H9 (cell line): ENCODE data around the gene LHPP. TPM values are rescaled to one million over a fixed set of nuclear protein-coding genes. Genes with fewer than 3 reads are reported as not detected.

Source experiments
- DNase-seq: peaks from one replicate; pipeline ENCODE4 v3.0.0-alpha.2; 2017
- H2AFZ ChIP-seq: one replicate; pipeline ENCODE4 v1.6.1; 2013; ENCODE audit warnings: mild to moderate bottlenecking, low read length, control low read depth, moderate library complexity
- H2AK5ac ChIP-seq: 2 replicates; pipeline ENCODE4 v1.6.1; 2013; ENCODE audit warnings: low read length, control low read depth, mixed read lengths; ENCODE audit not compliant: insufficient read length
- H2BK120ac ChIP-seq: one replicate; pipeline ENCODE4 v1.6.1; 2013; ENCODE audit warnings: low read depth, mild to moderate bottlenecking, low read length, control low read depth, inconsistent platforms; ENCODE audit not compliant: poor library complexity, severe bottlenecking
- H2BK12ac ChIP-seq: 2 replicates; pipeline ENCODE4 v1.6.1; 2013; ENCODE audit warnings: low read length, control low read depth, mixed read lengths, low read depth; ENCODE audit not compliant: insufficient read length
- H2BK15ac ChIP-seq: 2 replicates; pipeline ENCODE4 v1.6.1; 2013; ENCODE audit warnings: low read depth, low read length, control low read depth
- H2BK20ac ChIP-seq: one replicate; pipeline ENCODE4 v1.6.1; 2013; ENCODE audit warnings: low read depth, mild to moderate bottlenecking, low read length, control low read depth, inconsistent platforms; ENCODE audit not compliant: poor library complexity, severe bottlenecking
- H2BK5ac ChIP-seq: 2 replicates; pipeline ENCODE4 v1.6.1; 2013; ENCODE audit warnings: low read length, control low read depth, mixed read lengths; ENCODE audit not compliant: insufficient read length
- H3K14ac ChIP-seq: 2 replicates; pipeline ENCODE4 v1.6.1; 2013; ENCODE audit warnings: low read length, control low read depth; ENCODE audit not compliant: insufficient read depth
- H3K18ac ChIP-seq: 2 replicates; pipeline ENCODE4 v1.6.1; 2013; ENCODE audit warnings: low read depth, mild to moderate bottlenecking, mixed read lengths, low read length, control low read depth; ENCODE audit not compliant: insufficient read length
- H3K23ac ChIP-seq: 2 replicates; pipeline ENCODE4 v1.6.1; 2013; ENCODE audit warnings: low read length, control low read depth, mixed read lengths, low read depth; ENCODE audit not compliant: insufficient read length
- H3K23me2 ChIP-seq: 2 replicates; pipeline ENCODE4 v1.6.1; 2013; ENCODE audit warnings: low read depth, mild to moderate bottlenecking, mixed read lengths, low read length, control low read depth; ENCODE audit not compliant: insufficient read length, poor library complexity, severe bottlenecking
- H3K27ac ChIP-seq: 2 replicates; pipeline ENCODE4 v1.5.1; 2013; ENCODE audit warnings: low read length, control low read depth, mixed read lengths, low read depth; ENCODE audit not compliant: insufficient read length
- H3K27me3 ChIP-seq: 2 replicates; pipeline ENCODE4 v1.6.1; 2013; ENCODE audit warnings: low read length, control low read depth, inconsistent platforms; ENCODE audit not compliant: insufficient read depth
- H3K4ac ChIP-seq: 2 replicates; pipeline ENCODE4 v1.6.1; 2013; ENCODE audit warnings: low read depth, mild to moderate bottlenecking, control low read depth, inconsistent platforms, low read length, moderate library complexity
- H3K4me1 ChIP-seq: 2 replicates; pipeline ENCODE4 v1.6.1; 2013; ENCODE audit warnings: low read length, control low read depth, inconsistent platforms; ENCODE audit not compliant: insufficient read depth
- H3K4me2 ChIP-seq: 2 replicates; pipeline ENCODE4 v1.6.1; 2013; ENCODE audit warnings: low read length, control low read depth, mixed read lengths; ENCODE audit not compliant: insufficient read length, insufficient read depth
- H3K56ac ChIP-seq: 2 replicates; pipeline ENCODE4 v1.6.1; 2013; ENCODE audit warnings: low read depth, mild to moderate bottlenecking, mixed read lengths, low read length, control low read depth; ENCODE audit not compliant: insufficient read length
- H3K79me1 ChIP-seq: 2 replicates; pipeline ENCODE4 v1.6.1; 2013; ENCODE audit warnings: low read depth, mild to moderate bottlenecking, moderate library complexity, low read length, control low read depth, inconsistent platforms; ENCODE audit not compliant: insufficient read depth, poor library complexity, severe bottlenecking
- H3K79me2 ChIP-seq: 2 replicates; pipeline ENCODE4 v1.6.1; 2013; ENCODE audit warnings: low read length, control low read depth, inconsistent platforms; ENCODE audit not compliant: insufficient read depth
- H3K9ac ChIP-seq: 2 replicates; pipeline ENCODE4 v1.6.1; 2013; ENCODE audit warnings: low read length, control low read depth, mixed read lengths; ENCODE audit not compliant: insufficient read length; ENCODE audit errors: extremely low read depth
- H3K9me3 ChIP-seq: one replicate; pipeline ENCODE4 v1.6.1; 2013; ENCODE audit warnings: low read depth, low read length, inconsistent platforms; ENCODE audit not compliant: control insufficient read depth
- H3T11ph ChIP-seq: one replicate; pipeline ENCODE4 v1.6.1; 2013; ENCODE audit warnings: mild to moderate bottlenecking, low read length, control low read depth, inconsistent platforms
- H4K20me1 ChIP-seq: one replicate; pipeline ENCODE4 v1.6.1; 2013; ENCODE audit not compliant: control insufficient read depth, insufficient read length, insufficient read depth
- H4K5ac ChIP-seq: 2 replicates; pipeline ENCODE4 v1.6.1; 2013; ENCODE audit warnings: low read depth, mild to moderate bottlenecking, mixed read lengths, low read length, control low read depth; ENCODE audit not compliant: insufficient read length
- H4K8ac ChIP-seq: replicated peaks from 2 replicates; pipeline ENCODE4 v1.6.1; 2013; ENCODE audit warnings: low read length, control low read depth, mixed read lengths, low read depth; ENCODE audit not compliant: insufficient read length
- H4K91ac ChIP-seq: 2 replicates; pipeline ENCODE4 v1.6.1; 2013; ENCODE audit warnings: low read depth, mild to moderate bottlenecking, moderate library complexity, mixed read lengths, low read length, control low read depth; ENCODE audit not compliant: insufficient read length
- H3K27ac Mint-ChIP-seq, 3 experiments: 2 replicates in 2 of 3; 3 replicates in 1 of 3; pipeline ENCODE4 v1.8.0; 2020 to 2021; ENCODE audit warnings: mixed read lengths in 3 of 3, mild to moderate bottlenecking in 1 of 3, moderate library complexity in 1 of 3
- H3K27me3 Mint-ChIP-seq: 2 replicates; pipeline ENCODE4 v1.8.0; 2021; ENCODE audit warnings: low read depth, mild to moderate bottlenecking, moderate library complexity, mixed read lengths
- H3K36me3 Mint-ChIP-seq, 3 experiments: 2 replicates in 2 of 3; 3 replicates in 1 of 3; pipeline ENCODE4 v1.8.0; 2020 to 2021; ENCODE audit warnings: low read depth in 3 of 3, mixed read lengths in 3 of 3; ENCODE audit not compliant: insufficient read depth in 1 of 3
- H3K4me1 Mint-ChIP-seq, 2 experiments: 2 replicates each; pipeline ENCODE4 v1.8.0; 2020; ENCODE audit warnings: mixed read lengths in 2 of 2
- H3K4me3 Mint-ChIP-seq, 2 experiments: 2 replicates in 1 of 2; 3 replicates in 1 of 2; pipeline ENCODE4 v1.8.0; 2020 to 2021; ENCODE audit warnings: mild to moderate bottlenecking in 2 of 2, mixed read lengths in 2 of 2, moderate library complexity in 1 of 2
- H3K9me3 Mint-ChIP-seq, 2 experiments: 2 replicates in 1 of 2; 3 replicates in 1 of 2; pipeline ENCODE4 v1.8.0; 2020; ENCODE audit warnings: mild to moderate bottlenecking in 2 of 2, mixed read lengths in 2 of 2, moderate library complexity in 1 of 2
- WGBS: extraction: QIAGEN DNeasy Blood & Tissue Kit; methylation state at CpG from one replicate; pipeline ENCODE4 v1.1.7; 2013; ENCODE audit warnings: missing lambda C conversion rate, low lambda C conversion rate, mixed read lengths; ENCODE audit not compliant: insufficient read length; ENCODE audit errors: extremely low coverage; 5-methylcytosine and 5-hydroxymethylcytosine counted together
- total RNA-seq: library from RNA; stranded (reverse); gene quantifications from 2 replicates; pipeline ENCODE4 v1.2.1, GENCODE V29; 2021
- TF ChIP-seq, protein P1 (sequence below): fragments of 200-600 bp; sonication (generic); conservative IDR thresholded peaks from 3 replicates; pipeline ENCODE4 v1.8.0; 2021; ENCODE audit warnings: antibody characterized with exemption, mild to moderate bottlenecking

Gene LHPP
- total RNA-seq, 1 experiment from 2014 or later: 29.6 TPM

DNA sequence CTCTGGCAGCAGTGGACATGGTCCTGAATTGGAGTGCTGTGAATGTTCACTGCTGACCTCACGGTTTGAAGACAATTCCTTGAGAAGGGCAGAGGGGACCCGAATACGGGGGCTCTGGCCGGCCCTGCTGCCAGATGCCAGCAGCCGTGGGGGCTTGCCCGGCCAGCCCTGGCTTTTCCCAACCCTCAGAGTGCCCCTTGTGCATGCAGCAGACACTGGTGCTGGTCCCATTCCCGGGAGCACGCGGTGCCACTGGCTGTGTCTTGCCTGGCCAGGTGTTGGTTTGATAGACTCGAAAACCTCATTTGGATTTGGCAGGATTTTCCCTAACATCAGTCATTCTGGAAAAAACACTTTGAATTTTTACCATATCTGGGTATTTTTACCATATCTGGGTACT lies 49.1 kb downstream of the LHPP start:
- WGBS: no CpG with 5 or more reads among the region's 10 CpGs
- no peak for DNase-seq
- no peak overlapping the region for H3K9ac ChIP-seq
- H2BK120ac ChIP-seq: no peak overlapping the region
- H3K27ac ChIP-seq: no peak overlapping the region
- Mint-ChIP-seq H3K36me3 (peaks cover 0 to 6% (median 0%) of the 10 kb centered on the region in 3 experiments; a peak in 4 of 7 replicates), H3K27ac (no peak overlapping the region), H3K9me3 (no peaks in the 10 kb centered on the region), H3K4me3 (no peak overlapping the region), H3K27me3 (peaks cover 3% of the 10 kb centered on the region), H3K4me1 (peaks cover 6 to 13% of the 10 kb centered on the region in 2 experiments; a peak in 3 of 4 replicates)
- H2AFZ ChIP-seq: no peak overlapping the region
- H3K56ac ChIP-seq: no peak overlapping the region
- no peak overlapping the region for H3K18ac ChIP-seq
- H4K91ac ChIP-seq: no peak overlapping the region
- no peaks in the 10 kb centered on the region for H3K27me3 ChIP-seq
- no peak overlapping the region for H3T11ph ChIP-seq
- H4K5ac ChIP-seq: no peak overlapping the region
- H2BK5ac ChIP-seq: no peak overlapping the region
- no peaks in the 10 kb centered on the region for H3K4me1 ChIP-seq
- no peaks in the 10 kb centered on the region for H3K79me2 ChIP-seq
- H4K8ac ChIP-seq: no peak overlapping the region
- no peak overlapping the region for H3K4me2 ChIP-seq
- no peak overlapping the region for H2BK12ac ChIP-seq
- H4K20me1 ChIP-seq: no peaks in the 10 kb centered on the region
- no peak overlapping the region for H3K23ac ChIP-seq
- H3K9me3 ChIP-seq: no peaks in the 10 kb centered on the region
- H3K23me2 ChIP-seq: no peaks in the 10 kb centered on the region
- no peak overlapping the region for H2AK5ac ChIP-seq
- H3K79me1 ChIP-seq: no peaks in the 10 kb centered on the region
- H2BK20ac ChIP-seq: no peak overlapping the region
- no peak overlapping the region for H2BK15ac ChIP-seq
- H3K14ac ChIP-seq: no peak overlapping the region
- H3K4ac ChIP-seq: no peak overlapping the region
- TF ChIP-seq, protein P1, sequence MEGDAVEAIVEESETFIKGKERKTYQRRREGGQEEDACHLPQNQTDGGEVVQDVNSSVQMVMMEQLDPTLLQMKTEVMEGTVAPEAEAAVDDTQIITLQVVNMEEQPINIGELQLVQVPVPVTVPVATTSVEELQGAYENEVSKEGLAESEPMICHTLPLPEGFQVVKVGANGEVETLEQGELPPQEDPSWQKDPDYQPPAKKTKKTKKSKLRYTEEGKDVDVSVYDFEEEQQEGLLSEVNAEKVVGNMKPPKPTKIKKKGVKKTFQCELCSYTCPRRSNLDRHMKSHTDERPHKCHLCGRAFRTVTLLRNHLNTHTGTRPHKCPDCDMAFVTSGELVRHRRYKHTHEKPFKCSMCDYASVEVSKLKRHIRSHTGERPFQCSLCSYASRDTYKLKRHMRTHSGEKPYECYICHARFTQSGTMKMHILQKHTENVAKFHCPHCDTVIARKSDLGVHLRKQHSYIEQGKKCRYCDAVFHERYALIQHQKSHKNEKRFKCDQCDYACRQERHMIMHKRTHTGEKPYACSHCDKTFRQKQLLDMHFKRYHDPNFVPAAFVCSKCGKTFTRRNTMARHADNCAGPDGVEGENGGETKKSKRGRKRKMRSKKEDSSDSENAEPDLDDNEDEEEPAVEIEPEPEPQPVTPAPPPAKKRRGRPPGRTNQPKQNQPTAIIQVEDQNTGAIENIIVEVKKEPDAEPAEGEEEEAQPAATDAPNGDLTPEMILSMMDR: no peak
